ENCODE results near the gene CTNNA3.

The CTNNA3 gene

DNA sequence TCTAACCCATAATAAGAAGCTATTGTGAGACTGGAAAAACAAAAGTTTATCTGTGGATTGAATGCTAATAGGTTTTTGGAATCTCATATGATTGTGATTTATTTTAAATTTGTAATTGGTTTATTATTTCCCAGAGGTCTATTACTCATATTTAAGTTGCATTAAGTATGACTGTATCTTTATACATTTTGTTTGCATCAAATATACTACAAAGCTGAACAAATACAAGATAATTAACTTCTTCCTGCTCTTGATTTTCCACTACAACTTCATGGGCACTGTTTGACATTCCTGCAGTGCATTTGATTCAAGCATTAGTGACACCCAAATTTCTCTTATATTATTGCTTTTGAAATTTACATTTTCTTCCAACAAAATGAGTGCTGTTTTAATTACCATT is 1073.9 kb downstream of the CTNNA3 start:
- H3K9me3 ChIP-seq (ENCODE audit: severe bottlenecking): no peaks in the 10 kb centered on the region
- H3K36me3 ChIP-seq (ENCODE audit: low read depth): no peaks in the 10 kb centered on the region
- no peaks in the 10 kb centered on the region for H3K4me1 ChIP-seq (ENCODE audit: insufficient read depth, poor library complexity, severe bottlenecking)
- DNase-seq (ENCODE audit: low spot score) (no peak), ATAC-seq (ENCODE audit: low read depth) (no peak)
- H3K27ac ChIP-seq (ENCODE audit: poor library complexity, severe bottlenecking): no peak overlapping the region
- TF ChIP-seq, protein P1, sequence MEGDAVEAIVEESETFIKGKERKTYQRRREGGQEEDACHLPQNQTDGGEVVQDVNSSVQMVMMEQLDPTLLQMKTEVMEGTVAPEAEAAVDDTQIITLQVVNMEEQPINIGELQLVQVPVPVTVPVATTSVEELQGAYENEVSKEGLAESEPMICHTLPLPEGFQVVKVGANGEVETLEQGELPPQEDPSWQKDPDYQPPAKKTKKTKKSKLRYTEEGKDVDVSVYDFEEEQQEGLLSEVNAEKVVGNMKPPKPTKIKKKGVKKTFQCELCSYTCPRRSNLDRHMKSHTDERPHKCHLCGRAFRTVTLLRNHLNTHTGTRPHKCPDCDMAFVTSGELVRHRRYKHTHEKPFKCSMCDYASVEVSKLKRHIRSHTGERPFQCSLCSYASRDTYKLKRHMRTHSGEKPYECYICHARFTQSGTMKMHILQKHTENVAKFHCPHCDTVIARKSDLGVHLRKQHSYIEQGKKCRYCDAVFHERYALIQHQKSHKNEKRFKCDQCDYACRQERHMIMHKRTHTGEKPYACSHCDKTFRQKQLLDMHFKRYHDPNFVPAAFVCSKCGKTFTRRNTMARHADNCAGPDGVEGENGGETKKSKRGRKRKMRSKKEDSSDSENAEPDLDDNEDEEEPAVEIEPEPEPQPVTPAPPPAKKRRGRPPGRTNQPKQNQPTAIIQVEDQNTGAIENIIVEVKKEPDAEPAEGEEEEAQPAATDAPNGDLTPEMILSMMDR (IDR thresholded peaks at IDR 0.05; ENCODE audit: poor library complexity, severe bottlenecking): no peak
- H3K27me3 ChIP-seq (ENCODE audit: insufficient read depth, poor library complexity, severe bottlenecking): no peaks in the 10 kb centered on the region
- H3K4me3 ChIP-seq (ENCODE audit: severe bottlenecking): no peak overlapping the region

DNA sequence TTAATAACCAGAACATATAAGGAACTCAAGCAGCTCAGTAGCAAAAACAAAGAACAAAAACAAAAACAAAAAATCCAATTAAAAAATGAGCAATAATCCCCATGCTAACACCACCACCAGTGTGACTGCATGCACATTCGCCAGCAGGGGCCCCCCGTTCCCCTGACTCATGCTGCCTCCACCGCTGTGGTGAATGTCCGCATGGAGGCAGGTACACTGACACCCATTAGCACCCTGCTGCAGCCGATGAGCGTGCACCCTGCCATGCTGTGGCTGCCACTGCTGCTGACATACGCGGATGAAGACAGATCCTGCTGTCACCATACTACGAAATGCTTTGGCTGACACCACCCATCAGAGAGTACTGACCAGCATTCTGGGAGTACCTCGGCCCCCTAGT is 1091.8 kb downstream of the CTNNA3 start:
- Histone ChIP-seq H3K27me3 (ENCODE audit: insufficient read depth, poor library complexity, severe bottlenecking) (no peaks in the 10 kb centered on the region), H3K4me1 (ENCODE audit: insufficient read depth, poor library complexity, severe bottlenecking) (no peaks in the 10 kb centered on the region), H3K4me3 (ENCODE audit: severe bottlenecking) (no peak overlapping the region), H3K27ac (ENCODE audit: poor library complexity, severe bottlenecking) (no peak overlapping the region), H3K9me3 (ENCODE audit: severe bottlenecking) (no peaks in the 10 kb centered on the region), H3K36me3 (ENCODE audit: low read depth) (no peaks in the 10 kb centered on the region)
- TF ChIP-seq, protein P1 (IDR thresholded peaks at IDR 0.05; ENCODE audit: poor library complexity, severe bottlenecking): no peak
- DNase-seq (ENCODE audit: low spot score) (no peak), ATAC-seq (ENCODE audit: low read depth) (no peak)

DNA sequence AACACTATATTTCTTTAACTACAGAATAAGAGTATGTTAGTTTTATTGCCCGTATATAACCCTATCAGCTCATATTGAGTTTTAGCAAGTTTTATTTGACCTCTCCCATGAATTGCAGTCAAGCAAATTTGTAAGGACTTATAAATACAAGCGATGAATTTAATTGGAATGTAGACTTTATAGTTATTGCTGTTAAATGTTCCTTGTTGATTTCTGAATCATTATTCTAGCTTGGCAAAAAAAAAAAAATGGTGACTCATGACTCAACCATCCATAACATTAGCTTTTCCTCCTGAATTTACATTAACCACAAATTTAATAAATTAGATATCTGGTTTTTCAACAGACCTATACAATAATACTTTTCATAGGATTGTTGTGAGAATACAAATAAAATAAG is 1104.1 kb downstream of the CTNNA3 start:
- no peak for DNase-seq (ENCODE audit: low spot score)
- H3K27me3 ChIP-seq (ENCODE audit: insufficient read depth, poor library complexity, severe bottlenecking): no peaks in the 10 kb centered on the region
- peaks cover 2% of the 10 kb centered on the region for H3K9me3 ChIP-seq (ENCODE audit: severe bottlenecking)
- no peak overlapping the region for H3K27ac ChIP-seq (ENCODE audit: poor library complexity, severe bottlenecking)
- TF ChIP-seq, protein P1 (IDR thresholded peaks at IDR 0.05; ENCODE audit: poor library complexity, severe bottlenecking): no peak
- no peak overlapping the region for H3K4me3 ChIP-seq (ENCODE audit: severe bottlenecking)
- 0 out of 3 replicates have a peak, but pooled peaks have one; percentile 40 for ATAC-seq (ENCODE audit: low read depth)
- no peaks in the 10 kb centered on the region for H3K36me3 ChIP-seq (ENCODE audit: low read depth)
- peaks cover 4% of the 10 kb centered on the region for H3K4me1 ChIP-seq (ENCODE audit: insufficient read depth, poor library complexity, severe bottlenecking)

DNA sequence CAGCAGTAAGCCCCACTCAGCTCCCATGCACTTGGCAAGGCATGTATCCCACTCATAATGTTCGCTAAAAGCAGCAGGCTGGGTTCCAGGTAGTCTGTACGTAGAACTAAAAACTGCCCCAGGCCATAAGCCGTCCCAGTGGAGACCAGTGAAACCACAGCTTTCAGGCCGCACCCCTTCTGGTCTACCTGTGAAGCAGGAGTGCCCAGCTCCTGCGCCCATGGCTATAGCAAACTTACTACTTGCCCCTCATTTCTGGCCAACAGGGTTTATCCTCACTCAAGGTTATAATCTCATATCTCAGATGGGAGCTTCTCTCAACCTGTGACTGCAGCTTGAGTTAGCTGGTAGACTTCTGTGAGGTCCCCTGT is 1108.3 kb downstream of the CTNNA3 start:
- Histone ChIP-seq H3K9me3 (ENCODE audit: severe bottlenecking) (peaks cover 2% of the 10 kb centered on the region), H3K4me3 (ENCODE audit: severe bottlenecking) (no peak overlapping the region), H3K27me3 (ENCODE audit: insufficient read depth, poor library complexity, severe bottlenecking) (no peaks in the 10 kb centered on the region), H3K4me1 (ENCODE audit: insufficient read depth, poor library complexity, severe bottlenecking) (peaks cover 4% of the 10 kb centered on the region), H3K36me3 (ENCODE audit: low read depth) (no peaks in the 10 kb centered on the region), H3K27ac (ENCODE audit: poor library complexity, severe bottlenecking) (no peak overlapping the region)
- ATAC-seq (ENCODE audit: low read depth): no peak
- TF ChIP-seq, protein P1 (IDR thresholded peaks at IDR 0.05; ENCODE audit: poor library complexity, severe bottlenecking): no peak
- no peak for DNase-seq (ENCODE audit: low spot score)

DNA sequence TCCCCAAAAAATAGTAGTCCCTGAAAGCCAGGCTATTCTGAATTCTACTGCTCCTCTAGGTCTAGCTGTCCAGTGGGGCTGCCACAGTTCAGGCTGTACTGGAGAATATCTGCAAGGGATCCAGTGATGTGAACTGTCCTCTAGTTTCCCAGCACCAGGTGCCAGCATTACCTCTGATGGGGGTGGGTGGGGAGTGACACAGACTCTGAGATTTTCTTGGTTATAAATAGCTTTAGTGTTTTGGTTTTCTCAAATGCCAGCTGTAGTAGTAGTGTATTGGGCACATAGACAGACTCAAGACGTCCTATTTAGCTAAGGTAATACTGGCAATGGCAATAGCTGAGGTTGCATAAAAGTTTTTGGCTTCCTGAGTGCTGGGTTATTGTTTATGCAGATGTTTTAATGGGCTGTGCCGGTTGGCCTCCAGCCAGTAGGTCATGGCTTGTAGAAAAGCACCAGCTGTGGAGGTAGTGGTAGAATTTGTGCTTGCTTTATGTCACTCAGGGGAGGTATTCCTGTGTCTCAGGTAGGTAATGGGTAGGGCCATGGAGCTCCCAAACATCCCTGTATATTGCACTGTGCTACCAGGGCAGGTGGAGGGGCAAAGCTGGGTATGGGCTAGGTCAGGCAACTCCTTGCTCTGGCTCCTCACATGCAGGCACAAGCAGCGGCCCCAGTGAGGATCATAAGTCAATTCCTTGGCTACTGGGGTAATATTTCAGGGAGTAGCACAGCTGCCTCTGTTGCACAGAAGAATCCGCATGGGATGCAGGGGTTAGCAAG is 1108.9 kb downstream of the CTNNA3 start:
- H3K27ac ChIP-seq (ENCODE audit: poor library complexity, severe bottlenecking): no peak overlapping the region
- TF ChIP-seq, protein P1 (IDR thresholded peaks at IDR 0.05; ENCODE audit: poor library complexity, severe bottlenecking): no peak

More for the DNA sequence above, 1108.9 kb downstream of the CTNNA3 start:
- H3K9me3 ChIP-seq (ENCODE audit: severe bottlenecking): peaks cover 2% of the 10 kb centered on the region
- no peaks in the 10 kb centered on the region for H3K27me3 ChIP-seq (ENCODE audit: insufficient read depth, poor library complexity, severe bottlenecking)
- H3K4me3 ChIP-seq (ENCODE audit: severe bottlenecking): no peak overlapping the region
- DNase-seq (ENCODE audit: low spot score): no peak
- no peak for ATAC-seq (ENCODE audit: low read depth)
- peaks cover 4% of the 10 kb centered on the region for H3K4me1 ChIP-seq (ENCODE audit: insufficient read depth, poor library complexity, severe bottlenecking)
- no peaks in the 10 kb centered on the region for H3K36me3 ChIP-seq (ENCODE audit: low read depth)
